HepG2 (cell line): ENCODE data around the gene RAB8A. TPM values are rescaled to one million over a fixed set of nuclear protein-coding genes. Genes with fewer than 3 reads are reported as not detected.
A peak's percentile ranks its signal among the peaks of the same experiment; 100 is the strongest.

ENCODE experiments used
- CHD4 ChIP-seq: fragments of 200-600 bp; sonication (generic); IDR thresholded peaks from 2 replicates; pipeline ENCODE4 v1.7.0; 2017; ENCODE audit warnings: mild to moderate bottlenecking, low read length, borderline replicate concordance
- ESRRA ChIP-seq: sonication (generic); formaldehyde crosslinking; IDR thresholded peaks from 2 replicates; pipeline ENCODE4 v1.5.1; 2020; ENCODE audit warnings: mild to moderate bottlenecking, low read depth, missing genetic modification reagents
- GABPB1 ChIP-seq: IDR thresholded peaks from 2 replicates; pipeline ENCODE4 v1.6.1; 2016; ENCODE audit warnings: mild to moderate bottlenecking, missing genetic modification reagents, moderate library complexity, missing compliant biosample characterization
- GATAD1 ChIP-seq: IDR thresholded peaks from 2 replicates; pipeline ENCODE4 v1.6.1; 2016; ENCODE audit warnings: missing genetic modification reagents, missing compliant biosample characterization
- IRX3 ChIP-seq: sonication (generic); formaldehyde crosslinking; IDR thresholded peaks from 2 replicates; pipeline ENCODE4 v1.8.1; 2023; ENCODE audit warnings: mild to moderate bottlenecking, low read depth, missing genetic modification reagents, borderline replicate concordance
- ISL2 ChIP-seq: sonication (generic); formaldehyde crosslinking; IDR thresholded peaks from 2 replicates; pipeline ENCODE4 v1.5.0; 2020; ENCODE audit warnings: missing genetic modification reagents
- MIER2 ChIP-seq: IDR thresholded peaks from 2 replicates; pipeline ENCODE4 v1.6.1; 2016; ENCODE audit warnings: missing biosample characterization, missing genetic modification reagents
- NFE2L2 ChIP-seq: fragments of 150-350 bp; IDR thresholded peaks from 2 replicates; pipeline ENCODE4 v1.6.1; 2014; ENCODE audit warnings: low read length
- RFX3 ChIP-seq: IDR thresholded peaks from 2 replicates; pipeline ENCODE4 v1.6.1; 2016; ENCODE audit warnings: missing biosample characterization, missing genetic modification reagents
- ZBTB25 ChIP-seq: IDR thresholded peaks from 2 replicates; pipeline ENCODE4 v1.6.1; 2018; ENCODE audit warnings: missing genetic modification reagents
- ZNF430 ChIP-seq: sonication (generic); formaldehyde crosslinking; IDR thresholded peaks from 2 replicates; pipeline ENCODE4 v1.9.0; 2021; ENCODE audit warnings: mild to moderate bottlenecking, missing genetic modification reagents
- ZNF639 ChIP-seq: conservative IDR thresholded peaks from 2 replicates; pipeline ENCODE4 v1.6.1; 2018; ENCODE audit warnings: missing genetic modification reagents
- ZNF878 ChIP-seq: sonication (generic); formaldehyde crosslinking; IDR thresholded peaks from 2 replicates; pipeline ENCODE4 v1.8.1; 2023; ENCODE audit warnings: mild to moderate bottlenecking, missing genetic modification reagents, moderate library complexity
- polyA plus RNA-seq, 8 experiments: library from polyadenylated mRNA; depleted of rRNA in 3 of 8; stranded (reverse) in 7 of 8; unstranded in 1 of 8; fragments of >200 nt; fragmentation: Illumina TruSeq in 4 of 8; extraction: Trizol in 4 of 8; gene quantifications; 2 replicates each; pipeline versions ENCODE4 v1.2.1 to v1.2.3, GENCODE V29; 2011 to 2016; ENCODE audit warnings: low read depth in 4 of 8, missing spikeins in 1 of 8, mixed read lengths in 1 of 8; ENCODE audit not compliant: insufficient read depth in 1 of 8
- total RNA-seq, 5 experiments: library from RNA; depleted of rRNA; stranded (reverse); fragments of >200 nt; fragmentation: Illumina TruSeq; extraction: Trizol; gene quantifications; 2 replicates each; pipeline ENCODE4 v1.2.3, GENCODE V29; 2016; ENCODE audit warnings: low read depth in 1 of 5
- TF ChIP-seq, protein P1 (sequence below), 2 experiments: fragments of 450-650 bp in 1 of 2; sonication (generic) in 1 of 2; formaldehyde crosslinking in 1 of 2; IDR thresholded peaks; 2 replicates each; pipeline versions ENCODE4 v1.6.1 to v1.8.0; 2016 to 2022; ENCODE audit warnings: antibody characterized with exemption in 1 of 2, mild to moderate bottlenecking in 1 of 2, missing genetic modification reagents in 1 of 2
- TF ChIP-seq, protein P2 (sequence below): sonication (generic); formaldehyde crosslinking; IDR thresholded peaks from 2 replicates; pipeline ENCODE4 v1.8.1; 2022; ENCODE audit warnings: mild to moderate bottlenecking, missing genetic modification reagents
- TF ChIP-seq, protein P3 (sequence below): sonication (generic); formaldehyde crosslinking; IDR thresholded peaks from 2 replicates; pipeline ENCODE4 v1.8.1; 2023; ENCODE audit warnings: mild to moderate bottlenecking, missing genetic modification reagents

Gene RAB8A
- total and polyA plus RNA-seq, 2 of the 13 experiments (the other 11 are each of a cell fraction or from before 2014, with no cell fraction given) = 36.7 to 45.0 TPM

DNA sequence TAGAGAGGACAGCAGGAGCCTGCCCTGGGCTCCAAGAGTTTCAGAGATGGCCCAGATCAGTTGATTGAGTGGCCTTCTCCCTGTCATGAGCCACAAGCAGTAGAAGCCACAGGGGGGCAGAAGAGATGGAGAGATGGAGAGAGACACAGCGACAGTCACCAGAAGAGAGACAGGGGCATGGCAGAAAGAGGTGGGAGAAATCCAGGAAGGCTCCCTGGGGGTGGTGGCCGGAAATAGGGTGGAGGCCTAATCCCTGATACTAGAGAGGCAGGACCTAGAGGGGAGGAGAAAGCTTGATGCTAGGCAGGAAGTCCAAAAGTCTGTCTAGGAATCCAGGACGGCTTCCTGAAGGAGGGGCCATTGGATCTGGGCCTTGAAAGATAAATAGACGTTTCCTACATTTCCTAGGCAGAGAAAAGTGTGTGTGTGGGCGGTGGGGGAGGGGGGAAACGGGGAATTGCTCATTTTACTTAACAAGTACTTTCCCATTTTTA lies 45.0 kb upstream of the RAB8A start (continued):
- TF ChIP-seq, protein P1, sequence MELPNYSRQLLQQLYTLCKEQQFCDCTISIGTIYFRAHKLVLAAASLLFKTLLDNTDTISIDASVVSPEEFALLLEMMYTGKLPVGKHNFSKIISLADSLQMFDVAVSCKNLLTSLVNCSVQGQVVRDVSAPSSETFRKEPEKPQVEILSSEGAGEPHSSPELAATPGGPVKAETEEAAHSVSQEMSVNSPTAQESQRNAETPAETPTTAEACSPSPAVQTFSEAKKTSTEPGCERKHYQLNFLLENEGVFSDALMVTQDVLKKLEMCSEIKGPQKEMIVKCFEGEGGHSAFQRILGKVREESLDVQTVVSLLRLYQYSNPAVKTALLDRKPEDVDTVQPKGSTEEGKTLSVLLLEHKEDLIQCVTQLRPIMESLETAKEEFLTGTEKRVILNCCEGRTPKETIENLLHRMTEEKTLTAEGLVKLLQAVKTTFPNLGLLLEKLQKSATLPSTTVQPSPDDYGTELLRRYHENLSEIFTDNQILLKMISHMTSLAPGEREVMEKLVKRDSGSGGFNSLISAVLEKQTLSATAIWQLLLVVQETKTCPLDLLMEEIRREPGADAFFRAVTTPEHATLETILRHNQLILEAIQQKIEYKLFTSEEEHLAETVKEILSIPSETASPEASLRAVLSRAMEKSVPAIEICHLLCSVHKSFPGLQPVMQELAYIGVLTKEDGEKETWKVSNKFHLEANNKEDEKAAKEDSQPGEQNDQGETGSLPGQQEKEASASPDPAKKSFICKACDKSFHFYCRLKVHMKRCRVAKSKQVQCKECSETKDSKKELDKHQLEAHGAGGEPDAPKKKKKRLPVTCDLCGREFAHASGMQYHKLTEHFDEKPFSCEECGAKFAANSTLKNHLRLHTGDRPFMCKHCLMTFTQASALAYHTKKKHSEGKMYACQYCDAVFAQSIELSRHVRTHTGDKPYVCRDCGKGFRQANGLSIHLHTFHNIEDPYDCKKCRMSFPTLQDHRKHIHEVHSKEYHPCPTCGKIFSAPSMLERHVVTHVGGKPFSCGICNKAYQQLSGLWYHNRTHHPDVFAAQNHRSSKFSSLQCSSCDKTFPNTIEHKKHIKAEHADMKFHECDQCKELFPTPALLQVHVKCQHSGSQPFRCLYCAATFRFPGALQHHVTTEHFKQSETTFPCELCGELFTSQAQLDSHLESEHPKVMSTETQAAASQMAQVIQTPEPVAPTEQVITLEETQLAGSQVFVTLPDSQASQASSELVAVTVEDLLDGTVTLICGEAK (IDR thresholded peaks at IDR 0.05) = no peak
- TF ChIP-seq, protein P1 (CRISPR knock-in tag; IDR thresholded peaks at IDR 0.05) = no peak
- TF ChIP-seq GATAD1 (CRISPR knock-in tag) (no peak), ISL2 (no peak), NFE2L2 (no peak), ZNF639 (CRISPR knock-in tag) (0 out of 2 replicates have a peak, but pooled peaks have one; percentile 36), GABPB1 (CRISPR knock-in tag) (peak; percentile 38), MIER2 (CRISPR knock-in tag) (no peak), RFX3 (no peak), ZBTB25 (no peak), IRX3 (CRISPR knock-in tag) (no peak), CHD4 (peak; percentile 85), ZNF878 (CRISPR knock-in tag) (no peak), ZNF430 (no peak), ESRRA (CRISPR knock-in tag) (no peak)
- TF ChIP-seq, protein P2, sequence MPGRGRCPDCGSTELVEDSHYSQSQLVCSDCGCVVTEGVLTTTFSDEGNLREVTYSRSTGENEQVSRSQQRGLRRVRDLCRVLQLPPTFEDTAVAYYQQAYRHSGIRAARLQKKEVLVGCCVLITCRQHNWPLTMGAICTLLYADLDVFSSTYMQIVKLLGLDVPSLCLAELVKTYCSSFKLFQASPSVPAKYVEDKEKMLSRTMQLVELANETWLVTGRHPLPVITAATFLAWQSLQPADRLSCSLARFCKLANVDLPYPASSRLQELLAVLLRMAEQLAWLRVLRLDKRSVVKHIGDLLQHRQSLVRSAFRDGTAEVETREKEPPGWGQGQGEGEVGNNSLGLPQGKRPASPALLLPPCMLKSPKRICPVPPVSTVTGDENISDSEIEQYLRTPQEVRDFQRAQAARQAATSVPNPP (CRISPR knock-in tag) = no peak
- TF ChIP-seq, protein P3, sequence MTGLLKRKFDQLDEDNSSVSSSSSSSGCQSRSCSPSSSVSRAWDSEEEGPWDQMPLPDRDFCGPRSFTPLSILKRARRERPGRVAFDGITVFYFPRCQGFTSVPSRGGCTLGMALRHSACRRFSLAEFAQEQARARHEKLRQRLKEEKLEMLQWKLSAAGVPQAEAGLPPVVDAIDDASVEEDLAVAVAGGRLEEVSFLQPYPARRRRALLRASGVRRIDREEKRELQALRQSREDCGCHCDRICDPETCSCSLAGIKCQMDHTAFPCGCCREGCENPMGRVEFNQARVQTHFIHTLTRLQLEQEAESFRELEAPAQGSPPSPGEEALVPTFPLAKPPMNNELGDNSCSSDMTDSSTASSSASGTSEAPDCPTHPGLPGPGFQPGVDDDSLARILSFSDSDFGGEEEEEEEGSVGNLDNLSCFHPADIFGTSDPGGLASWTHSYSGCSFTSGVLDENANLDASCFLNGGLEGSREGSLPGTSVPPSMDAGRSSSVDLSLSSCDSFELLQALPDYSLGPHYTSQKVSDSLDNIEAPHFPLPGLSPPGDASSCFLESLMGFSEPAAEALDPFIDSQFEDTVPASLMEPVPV (CRISPR knock-in tag) = no peak
